Trophoblast cell (in vitro differentiated cells and primary cell): ENCODE measurements around the gene SPATA25.

Experiments
- DNase-seq, 2 donors: peaks; one replicate each; pipeline ENCODE4 v3.0.0-alpha.2; 2016
- H2AFZ ChIP-seq: 2 replicates; pipeline ENCODE4 v1.6.1; 2013; ENCODE audit warnings: low read length, moderate library complexity, mild to moderate bottlenecking; ENCODE audit not compliant: insufficient read depth, poor library complexity
- H2AK5ac ChIP-seq: 2 replicates; pipeline ENCODE4 v1.6.1; 2013; ENCODE audit warnings: mild to moderate bottlenecking, low read length
- H2BK120ac ChIP-seq: 2 replicates; pipeline ENCODE4 v1.6.1; 2013; ENCODE audit warnings: low read length, mild to moderate bottlenecking, moderate library complexity; ENCODE audit not compliant: insufficient read depth, poor library complexity
- H2BK12ac ChIP-seq: 2 replicates; pipeline ENCODE4 v1.6.1; 2013; ENCODE audit warnings: mild to moderate bottlenecking, low read length, moderate library complexity
- H2BK5ac ChIP-seq: 2 replicates; pipeline ENCODE4 v1.6.1; 2013; ENCODE audit warnings: low read length, low read depth, moderate library complexity, mild to moderate bottlenecking; ENCODE audit not compliant: poor library complexity
- H3K14ac ChIP-seq: 2 replicates; pipeline ENCODE4 v1.6.1; 2013; ENCODE audit warnings: mild to moderate bottlenecking, low read length
- H3K18ac ChIP-seq: 2 replicates; pipeline ENCODE4 v1.6.1; 2013; ENCODE audit warnings: mild to moderate bottlenecking, low read length
- H3K23ac ChIP-seq: 2 replicates; pipeline ENCODE4 v1.6.1; 2013; ENCODE audit warnings: low read length
- H3K27ac ChIP-seq: 2 replicates; pipeline ENCODE4 v1.5.1; 2013; ENCODE audit warnings: low read depth, mild to moderate bottlenecking, inconsistent platforms, low read length, moderate library complexity
- H3K27me3 ChIP-seq: 2 replicates; pipeline ENCODE4 v1.6.1; 2013; ENCODE audit warnings: inconsistent platforms, mild to moderate bottlenecking, low read length, moderate library complexity; ENCODE audit not compliant: insufficient read depth
- H3K36me3 ChIP-seq, 2 experiments: 1 replicate in 1 of 2; 2 replicates in 1 of 2; pipeline ENCODE4 v1.6.1; 2013; ENCODE audit warnings: low read length in 2 of 2, mild to moderate bottlenecking in 2 of 2, moderate library complexity in 1 of 2; ENCODE audit not compliant: insufficient read depth in 2 of 2, control insufficient read depth in 1 of 2
- H3K4ac ChIP-seq: 2 replicates; pipeline ENCODE4 v1.6.1; 2013; ENCODE audit warnings: low read depth, mild to moderate bottlenecking, low read length, moderate library complexity
- H3K4me1 ChIP-seq, 2 experiments: 1 replicate in 1 of 2; 2 replicates in 1 of 2; pipeline ENCODE4 v1.6.1; 2013; ENCODE audit warnings: low read length in 2 of 2, mild to moderate bottlenecking in 2 of 2, moderate library complexity in 1 of 2; ENCODE audit not compliant: insufficient read depth in 2 of 2, control insufficient read depth in 1 of 2
- H3K4me2 ChIP-seq: 2 replicates; pipeline ENCODE4 v1.6.1; 2013; ENCODE audit warnings: inconsistent platforms, mild to moderate bottlenecking, low read length, moderate library complexity
- H3K4me3 ChIP-seq: 2 replicates; pipeline ENCODE4 v1.5.1; 2013; ENCODE audit warnings: mild to moderate bottlenecking, low read depth, low read length, inconsistent platforms
- H3K79me1 ChIP-seq: one replicate; pipeline ENCODE4 v1.6.1; 2013; ENCODE audit warnings: low read length
- H3K79me2 ChIP-seq: 2 replicates; pipeline ENCODE4 v1.6.1; 2013; ENCODE audit warnings: low read length, mild to moderate bottlenecking; ENCODE audit not compliant: control insufficient read depth, insufficient read depth, poor library complexity
- H3K9ac ChIP-seq: 2 replicates; pipeline ENCODE4 v1.6.1; 2013; ENCODE audit warnings: mild to moderate bottlenecking, low read length
- H3K9me3 ChIP-seq: 2 replicates; pipeline ENCODE4 v1.6.1; 2013; ENCODE audit warnings: low read depth, mild to moderate bottlenecking, control low read depth, inconsistent platforms, low read length; ENCODE audit not compliant: insufficient read depth
- H4K12ac ChIP-seq: 2 replicates; pipeline ENCODE4 v1.6.1; 2013; ENCODE audit warnings: low read depth, mild to moderate bottlenecking, low read length, moderate library complexity
- H4K8ac ChIP-seq: 2 replicates; pipeline ENCODE4 v1.6.1; 2013; ENCODE audit warnings: low read depth, mild to moderate bottlenecking, low read length, moderate library complexity
- H4K91ac ChIP-seq: one replicate; pipeline ENCODE4 v1.6.1; 2013; ENCODE audit warnings: low read depth, mild to moderate bottlenecking, low read length, moderate library complexity
- WGBS: extraction: QIAGEN DNeasy Blood & Tissue Kit; methylation state at CpG from one replicate; pipeline ENCODE4 v1.1.7; 2013; ENCODE audit warnings: missing lambda C conversion rate; ENCODE audit not compliant: insufficient read length, insufficient coverage; ENCODE audit errors: extremely low coverage; 5-methylcytosine and 5-hydroxymethylcytosine counted together

SPATA25 gene

GRCh38 chr20:45919542-45920399, 32.3 kb upstream of the SPATA25 start:
- Histone ChIP-seq H3K79me2 (no peaks in the 10 kb centered on the region), H3K36me3 (no peaks in the 10 kb centered on the region), H3K4me3 (no peak overlapping the region), H3K79me1 (no peaks in the 10 kb centered on the region), H4K91ac (no peak overlapping the region), H3K18ac (no peak overlapping the region), H3K14ac (no peak overlapping the region), H3K27ac (no peak overlapping the region), H2AK5ac (no peak overlapping the region), H2BK5ac (no peak overlapping the region), H4K12ac (no peak overlapping the region), H4K8ac (no peak overlapping the region), H3K9me3 (no peaks in the 10 kb centered on the region), H2BK120ac (no peak overlapping the region), H3K9ac (no peak overlapping the region), H3K23ac (no peak overlapping the region), H3K27me3 (no peaks in the 10 kb centered on the region), H3K4ac (no peak overlapping the region), H2BK12ac (no peak overlapping the region), H2AFZ (no peak overlapping the region), H3K4me1 (no peaks in the 10 kb centered on the region), H3K4me2 (no peak overlapping the region)
- DNase-seq: no peak
- WGBS: no CpG with 5 or more reads among the region's 11 CpGs

- no peak overlapping the region for H4K8ac ChIP-seq
- H3K18ac ChIP-seq: no peak overlapping the region
- no peaks in the 10 kb centered on the region for H3K36me3 ChIP-seq
- no peak overlapping the region for H3K14ac ChIP-seq
- H3K27me3 ChIP-seq: no peaks in the 10 kb centered on the region
- WGBS: no CpG with 5 or more reads among the region's 12 CpGs
- H3K4me2 ChIP-seq: no peak overlapping the region
- peak; percentile 59 to 74 for DNase-seq
- H2BK12ac ChIP-seq: no peak overlapping the region
- no peak overlapping the region for H2BK5ac ChIP-seq
- H3K9me3 ChIP-seq: no peaks in the 10 kb centered on the region
- H2AFZ ChIP-seq: no peak overlapping the region
- no peak overlapping the region for H3K4me3 ChIP-seq
- H3K4me1 ChIP-seq: no peaks in the 10 kb centered on the region
- no peaks in the 10 kb centered on the region for H3K79me1 ChIP-seq
- no peak overlapping the region for H2AK5ac ChIP-seq
- no peak overlapping the region for H4K12ac ChIP-seq
- no peak overlapping the region for H3K23ac ChIP-seq
- H4K91ac ChIP-seq: no peak overlapping the region
- no peak overlapping the region for H3K4ac ChIP-seq
- H2BK120ac ChIP-seq: no peak overlapping the region
- H3K9ac ChIP-seq: no peak overlapping the region
- H3K27ac ChIP-seq: no peak overlapping the region
- no peaks in the 10 kb centered on the region for H3K79me2 ChIP-seq
These were observed 31.5 kb upstream of the SPATA25 start for GRCh38 chr20:45918779-45919537.

- Histone ChIP-seq H3K4me3 (no peak overlapping the region), H2BK12ac (no peak overlapping the region), H2BK5ac (no peak overlapping the region), H3K27ac (no peak overlapping the region), H3K4me2 (no peak overlapping the region), H2AK5ac (no peak overlapping the region), H3K18ac (no peak overlapping the region), H3K23ac (no peak overlapping the region), H3K9ac (no peak overlapping the region), H3K4me1 (no peaks in the 10 kb centered on the region), H3K36me3 (no peaks in the 10 kb centered on the region), H3K79me1 (no peaks in the 10 kb centered on the region), H4K12ac (no peak overlapping the region), H3K79me2 (no peaks in the 10 kb centered on the region), H2BK120ac (no peak overlapping the region), H3K27me3 (no peaks in the 10 kb centered on the region), H2AFZ (no peak overlapping the region), H3K9me3 (no peaks in the 10 kb centered on the region), H4K8ac (no peak overlapping the region), H3K4ac (no peak overlapping the region), H3K14ac (no peak overlapping the region), H4K91ac (no peak overlapping the region)
- WGBS: no CpG with 5 or more reads among the region's 5 CpGs
- DNase-seq: no peak
These were observed 30.8 kb upstream of the SPATA25 start for GRCh38 chr20:45918182-45918737.

- DNase-seq: no peak
- H2BK12ac ChIP-seq: no peak overlapping the region
- no peaks in the 10 kb centered on the region for H3K36me3 ChIP-seq
- H3K4ac ChIP-seq: no peak overlapping the region
- WGBS: no CpG with 5 or more reads among the region's 5 CpGs
- no peak overlapping the region for H3K4me3 ChIP-seq
- H3K9ac ChIP-seq: no peak overlapping the region
- H3K27ac ChIP-seq: no peak overlapping the region
- no peak overlapping the region for H3K4me2 ChIP-seq
- no peak overlapping the region for H3K23ac ChIP-seq
- H2BK5ac ChIP-seq: no peak overlapping the region
- no peaks in the 10 kb centered on the region for H3K79me1 ChIP-seq
- H2BK120ac ChIP-seq: no peak overlapping the region
- no peaks in the 10 kb centered on the region for H3K4me1 ChIP-seq
- H2AK5ac ChIP-seq: no peak overlapping the region
- H3K9me3 ChIP-seq: no peaks in the 10 kb centered on the region
- no peak overlapping the region for H3K14ac ChIP-seq
- no peak overlapping the region for H3K18ac ChIP-seq
- no peak overlapping the region for H4K91ac ChIP-seq
- no peaks in the 10 kb centered on the region for H3K79me2 ChIP-seq
- no peak overlapping the region for H4K12ac ChIP-seq
- no peak overlapping the region for H4K8ac ChIP-seq
- no peak overlapping the region for H2AFZ ChIP-seq
- no peaks in the 10 kb centered on the region for H3K27me3 ChIP-seq
These were observed 30.3 kb upstream of the SPATA25 start for GRCh38 chr20:45917790-45918141.
